Activated T-cell treated with anti-CD3 and anti-CD28 coated beads, Interleukin-2, amount 50 U/mL, for 1 hour (primary cell): ENCODE results near the gene LIMCH1.
"Not testable (repeated sequence)": the region's sequence is repeated elsewhere in the genome, so short reads cannot be mapped to it uniquely, and the experiment has no call there.

Source experiments
- DNase-seq: peaks from one replicate; pipeline ENCODE4 v3.0.0-alpha.2; 2020

LIMCH1 gene

GRCh38 chr4:41611881-41612871 lies 74.2 kb downstream of the LIMCH1 start:
- no peak for DNase-seq

GRCh38 chr4:41613386-41613785 lies 75.4 kb downstream of the LIMCH1 start:
- DNase-seq: no peak

DNA sequence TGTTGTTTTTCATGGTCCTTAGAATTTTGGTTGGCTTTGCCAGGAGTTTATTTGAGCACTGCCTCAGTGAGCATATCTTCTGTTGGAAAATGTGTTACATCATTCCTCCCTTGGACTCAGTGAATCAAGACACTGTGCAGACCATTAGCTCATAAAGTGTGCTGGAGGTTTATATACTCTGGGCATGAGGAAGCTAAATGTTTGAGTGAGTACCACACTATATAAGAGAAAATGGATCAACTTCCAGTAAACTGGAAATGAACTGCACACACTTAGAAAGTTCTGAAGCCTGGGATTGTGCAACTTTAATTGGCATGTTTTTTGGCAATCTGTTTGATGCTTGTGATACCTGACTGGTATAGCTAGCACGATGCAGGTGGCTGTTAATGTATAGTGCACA lies 75.9 kb downstream of the LIMCH1 start:
- DNase-seq: no peak

DNA sequence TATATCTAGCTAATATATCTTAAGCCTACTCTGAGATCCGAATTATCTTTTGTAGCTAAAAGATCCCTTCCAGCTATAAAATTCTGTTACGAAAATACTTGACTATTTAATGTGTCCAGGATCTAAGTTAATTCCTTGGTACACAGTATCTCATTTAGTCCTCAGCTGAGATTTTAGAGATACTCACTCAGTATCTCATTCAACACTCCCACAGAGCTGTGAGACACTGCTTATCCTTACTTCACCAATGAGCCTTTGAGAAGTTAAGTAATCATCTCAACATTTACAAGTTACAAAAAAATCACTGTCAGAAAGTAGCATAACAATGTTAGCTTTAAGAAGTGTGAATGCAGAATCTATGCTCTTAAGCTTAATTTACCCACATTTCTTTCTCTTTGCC lies 76.6 kb downstream of the LIMCH1 start:
- DNase-seq: no peak

GRCh38 chr4:41619161-41619560 lies 81.2 kb downstream of the LIMCH1 start:
- no peak for DNase-seq

DNA sequence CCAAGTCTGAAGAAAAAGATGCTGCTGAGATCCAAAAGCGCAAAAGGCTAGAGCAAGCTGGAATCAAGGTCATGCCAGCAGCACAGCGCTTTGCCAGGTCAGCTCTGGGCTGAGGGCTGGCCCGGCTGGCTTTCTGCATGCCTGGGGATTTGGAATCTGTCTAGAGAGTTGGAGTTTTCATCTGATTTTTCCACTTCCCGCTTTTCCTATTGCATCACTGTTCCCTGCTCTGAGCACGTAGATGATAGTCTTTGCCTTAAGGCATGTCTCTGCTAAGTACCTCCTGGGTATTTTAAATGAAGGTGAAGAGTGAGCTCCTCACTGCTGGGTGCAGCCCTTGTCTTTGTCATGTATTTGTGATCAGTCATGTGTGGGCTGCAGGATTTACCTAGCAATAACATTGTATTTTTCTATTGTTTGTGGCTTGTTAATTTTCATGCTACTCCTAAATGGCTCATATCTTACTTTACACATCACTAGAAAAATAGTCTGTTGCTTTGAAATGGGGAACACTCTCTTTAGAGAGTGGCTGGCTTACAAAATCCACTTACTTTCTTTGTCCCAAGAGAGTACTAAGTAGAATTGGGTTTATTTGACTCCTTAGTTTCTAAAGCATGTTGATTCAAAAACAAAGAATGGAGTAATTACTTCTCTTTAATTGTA lies 82.8 kb downstream of the LIMCH1 start:
- DNase-seq: no peak

DNA sequence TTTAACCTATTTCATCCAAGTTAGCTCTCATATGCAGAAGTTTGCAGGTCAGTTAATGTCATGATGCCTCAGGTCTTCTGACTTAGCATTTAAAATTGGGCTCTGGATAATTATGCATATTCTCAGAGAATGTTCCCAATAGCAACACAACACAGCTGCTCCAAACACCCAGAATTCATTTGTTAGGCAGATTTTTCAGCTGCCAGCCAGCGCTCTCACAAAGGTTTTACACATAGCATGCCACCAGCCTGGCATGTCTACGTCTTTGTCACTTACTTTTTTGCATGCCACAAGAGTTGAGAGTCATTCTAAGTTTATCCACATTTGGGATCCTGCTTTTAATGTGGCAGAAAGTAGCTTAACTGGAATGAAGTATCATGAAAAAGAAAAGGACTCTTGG lies 84.8 kb downstream of the LIMCH1 start:
- DNase-seq: no peak

DNA sequence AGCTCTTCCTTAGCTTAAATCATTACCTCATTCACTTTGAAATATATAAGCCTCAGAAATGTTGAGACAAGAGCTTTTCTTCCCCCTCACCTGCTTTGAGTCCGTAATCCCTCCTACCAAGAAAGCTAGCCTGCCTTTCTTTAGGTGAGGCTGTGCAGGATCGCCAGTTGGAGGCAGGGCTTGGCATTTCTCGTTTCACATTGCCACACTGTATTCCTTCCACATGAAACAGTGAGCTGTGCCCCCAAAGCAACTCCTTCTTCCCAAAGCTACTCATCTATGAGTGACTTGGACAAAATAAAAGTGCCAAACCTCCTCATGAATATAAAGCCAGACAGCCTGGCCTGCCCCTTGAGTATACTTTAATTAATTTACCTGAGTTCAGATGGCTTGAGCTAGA lies 86.8 kb downstream of the LIMCH1 start:
- DNase-seq: no peak

- DNase-seq: no peak
Measured at GRCh38 chr4:41625531-41625930, 87.6 kb downstream of the LIMCH1 start.

DNA sequence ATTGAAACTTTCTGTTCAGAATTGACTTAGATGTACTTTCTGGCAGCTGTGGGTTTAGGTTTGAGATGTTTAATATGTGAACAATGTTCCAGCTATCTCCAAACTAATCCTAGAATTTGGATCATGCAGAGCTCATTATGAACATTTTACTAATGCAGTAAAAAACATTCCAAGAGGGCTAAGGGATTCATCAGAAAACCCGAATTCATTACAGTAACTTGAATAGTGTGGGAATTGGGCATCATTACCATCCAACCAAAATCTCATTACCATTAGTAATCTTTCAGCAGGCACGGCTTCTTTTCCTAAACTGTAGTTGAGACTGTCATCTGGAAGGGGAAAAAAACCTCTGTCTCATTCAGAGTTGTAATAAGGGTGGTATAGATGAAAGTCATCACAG lies 91.0 kb downstream of the LIMCH1 start:
- no peak for DNase-seq

DNA sequence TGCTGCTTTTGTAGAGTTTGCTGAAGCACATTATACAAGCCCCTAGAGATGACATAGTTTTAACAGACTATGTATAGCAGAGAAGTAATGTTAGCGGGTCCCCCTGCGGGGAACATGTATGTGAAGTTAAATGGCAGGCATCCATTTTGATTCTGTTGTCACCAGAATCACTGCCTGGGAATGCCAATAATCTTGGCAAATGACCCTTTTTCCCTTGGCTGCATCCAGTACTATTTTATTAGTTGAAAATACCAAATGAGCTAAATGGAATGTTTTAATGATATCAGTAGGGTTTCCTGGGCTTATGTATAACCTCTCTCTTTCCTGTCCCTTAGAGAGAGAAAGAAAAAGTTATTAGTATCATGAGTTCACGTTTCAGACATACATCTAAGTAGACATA lies 93.6 kb downstream of the LIMCH1 start:
- DNase-seq: no peak

GRCh38 chr4:41632481-41633073 lies 94.6 kb downstream of the LIMCH1 start:
- no peak for DNase-seq

GRCh38 chr4:41633321-41633720 lies 95.4 kb downstream of the LIMCH1 start:
- no peak for DNase-seq

- DNase-seq: no peak
Measured at GRCh38 chr4:41635441-41635840, 97.5 kb downstream of the LIMCH1 start.

GRCh38 chr4:41638203-41638602 lies 100.2 kb downstream of the LIMCH1 start:
- no peak for DNase-seq

DNA sequence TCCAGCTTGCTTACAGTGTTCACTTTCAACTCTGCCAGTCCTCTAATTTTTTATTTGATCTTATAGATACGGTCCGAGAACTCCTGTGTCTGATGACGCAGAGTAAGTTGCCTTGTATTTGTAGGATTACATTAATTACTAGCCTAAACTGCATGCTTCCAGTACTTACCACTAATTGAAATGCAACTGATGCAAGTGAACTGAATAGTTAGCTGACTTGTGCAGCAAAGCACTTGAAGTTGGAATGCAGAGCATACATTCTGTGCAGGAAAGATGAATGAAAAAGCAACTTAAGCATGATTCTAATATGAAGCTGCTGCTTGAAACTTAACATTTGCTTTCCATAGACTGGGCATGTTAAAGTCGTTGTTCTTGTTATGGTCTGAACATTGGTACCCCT lies 100.9 kb downstream of the LIMCH1 start:
- DNase-seq: no peak

- no peak for DNase-seq
Measured at GRCh38 chr4:41639291-41639690, 101.3 kb downstream of the LIMCH1 start.

- no peak for DNase-seq
Measured at GRCh38 chr4:41640906-41641305, 102.9 kb downstream of the LIMCH1 start.

GRCh38 chr4:41642746-41643145 lies 104.8 kb downstream of the LIMCH1 start:
- not testable (repeated sequence) for DNase-seq

DNA sequence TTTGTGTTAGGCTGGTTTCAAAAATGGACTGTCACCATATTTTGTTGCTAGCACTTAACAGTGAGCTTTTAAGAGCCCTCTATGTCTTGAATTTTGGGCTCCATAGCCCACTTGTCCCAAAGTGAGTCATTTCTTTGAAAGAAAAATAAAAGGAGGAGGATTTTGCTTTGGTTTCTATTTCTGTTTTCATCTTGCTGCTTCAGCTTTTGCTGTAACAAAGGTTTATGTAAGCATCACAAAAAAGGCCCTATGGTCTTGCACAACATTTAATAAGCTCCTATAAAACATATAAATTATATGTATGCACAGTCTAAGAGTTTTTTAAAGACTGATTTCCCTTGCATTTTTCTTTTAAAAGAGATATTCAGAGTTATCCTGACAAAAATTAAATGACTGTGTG lies 105.4 kb downstream of the LIMCH1 start:
- DNase-seq: no peak

DNA sequence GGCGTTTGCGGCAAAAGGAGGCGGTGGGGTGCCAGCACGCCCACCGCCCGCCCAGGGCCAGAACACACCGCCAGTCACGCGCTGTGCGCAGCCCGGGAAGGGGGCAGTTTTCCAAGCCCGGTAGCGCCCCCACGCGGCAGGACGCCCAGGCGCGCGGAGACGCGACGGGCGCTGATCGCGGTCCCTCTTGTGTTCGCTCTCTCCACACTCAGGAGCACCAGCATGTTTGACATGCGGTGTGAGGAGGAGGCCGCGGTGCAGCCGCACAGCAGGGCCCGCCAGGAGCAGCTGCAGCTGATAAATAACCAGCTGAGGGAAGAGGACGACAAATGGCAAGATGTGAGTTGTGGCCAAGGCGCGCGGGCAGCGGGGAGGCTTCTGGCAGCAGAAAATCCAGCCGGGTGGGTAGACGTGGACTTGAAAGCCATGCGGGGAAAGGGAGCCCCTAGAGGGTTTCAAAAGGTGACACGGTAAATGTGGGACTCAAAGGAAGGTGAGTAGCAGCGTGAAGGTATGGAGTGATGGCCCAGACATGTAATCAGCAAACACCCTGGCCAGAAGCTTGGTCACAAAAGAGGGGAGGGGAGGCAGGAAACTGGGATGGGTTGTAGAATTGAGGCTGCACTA lies 106.4 kb downstream of the LIMCH1 start:
- DNase-seq: no peak

DNA sequence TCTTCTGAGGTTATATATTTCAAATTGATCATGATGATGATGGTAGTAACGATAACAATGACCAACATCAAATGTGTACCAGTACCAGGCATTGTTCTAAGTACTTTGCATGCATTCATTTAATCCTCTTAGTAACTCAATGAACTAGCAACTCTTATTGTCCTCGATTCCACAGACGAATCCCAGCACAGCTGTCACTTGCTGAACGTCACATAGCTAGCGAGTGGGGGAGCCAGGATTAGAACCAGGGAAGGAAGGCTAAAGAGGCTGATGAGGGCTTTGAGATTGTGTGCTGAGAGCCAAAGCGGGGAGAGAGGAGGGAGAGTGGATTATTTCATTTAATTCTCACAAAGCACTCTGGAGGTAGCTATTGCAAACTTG lies 106.9 kb downstream of the LIMCH1 start:
- no peak for DNase-seq

DNA sequence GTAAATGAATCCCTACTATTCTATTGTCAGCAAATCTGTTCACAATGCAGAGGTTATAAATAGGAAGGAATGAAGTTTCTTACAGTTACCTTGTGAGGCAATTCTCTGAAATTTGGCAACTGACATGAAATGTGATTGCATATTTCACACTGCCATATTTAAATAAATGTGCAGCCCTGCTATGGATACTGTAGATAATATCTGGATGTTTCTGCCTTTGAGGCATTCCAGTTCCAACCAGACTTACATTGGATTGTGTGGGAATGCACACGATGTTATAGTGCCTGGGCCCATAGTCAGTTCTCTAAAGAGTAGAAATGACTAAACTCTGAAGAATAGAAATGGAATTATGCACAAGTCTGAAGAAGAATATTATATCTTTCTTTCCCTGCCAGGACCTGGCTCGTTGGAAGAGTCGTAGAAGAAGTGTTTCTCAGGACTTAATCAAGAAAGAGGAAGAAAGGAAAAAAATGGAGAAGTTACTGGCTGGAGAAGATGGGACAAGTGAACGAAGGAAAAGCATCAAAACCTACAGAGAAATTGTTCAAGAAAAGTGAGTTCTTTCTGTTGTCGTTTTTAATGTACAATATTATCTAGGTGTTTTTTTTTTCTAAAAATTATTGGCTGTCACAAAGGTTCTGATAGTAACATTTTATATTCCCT lies 107.9 kb downstream of the LIMCH1 start:
- DNase-seq: no peak
